GM12872 (cell line): ENCODE measurements around the gene NRCAM.

Source experiments
- TF ChIP-seq, protein P1 (sequence below): IDR thresholded peaks from 3 replicates; pipeline ENCODE4 v1.5.1; 2011; ENCODE audit warnings: low read depth, mild to moderate bottlenecking, low read length, moderate library complexity; ENCODE audit not compliant: insufficient read depth

The NRCAM gene

GRCh38 chr7:108251700-108252099, 204.5 kb downstream of the NRCAM start:
- TF ChIP-seq, protein P1, sequence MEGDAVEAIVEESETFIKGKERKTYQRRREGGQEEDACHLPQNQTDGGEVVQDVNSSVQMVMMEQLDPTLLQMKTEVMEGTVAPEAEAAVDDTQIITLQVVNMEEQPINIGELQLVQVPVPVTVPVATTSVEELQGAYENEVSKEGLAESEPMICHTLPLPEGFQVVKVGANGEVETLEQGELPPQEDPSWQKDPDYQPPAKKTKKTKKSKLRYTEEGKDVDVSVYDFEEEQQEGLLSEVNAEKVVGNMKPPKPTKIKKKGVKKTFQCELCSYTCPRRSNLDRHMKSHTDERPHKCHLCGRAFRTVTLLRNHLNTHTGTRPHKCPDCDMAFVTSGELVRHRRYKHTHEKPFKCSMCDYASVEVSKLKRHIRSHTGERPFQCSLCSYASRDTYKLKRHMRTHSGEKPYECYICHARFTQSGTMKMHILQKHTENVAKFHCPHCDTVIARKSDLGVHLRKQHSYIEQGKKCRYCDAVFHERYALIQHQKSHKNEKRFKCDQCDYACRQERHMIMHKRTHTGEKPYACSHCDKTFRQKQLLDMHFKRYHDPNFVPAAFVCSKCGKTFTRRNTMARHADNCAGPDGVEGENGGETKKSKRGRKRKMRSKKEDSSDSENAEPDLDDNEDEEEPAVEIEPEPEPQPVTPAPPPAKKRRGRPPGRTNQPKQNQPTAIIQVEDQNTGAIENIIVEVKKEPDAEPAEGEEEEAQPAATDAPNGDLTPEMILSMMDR = no peak

- TF ChIP-seq, protein P1 = no peak
Measured at GRCh38 chr7:108249453-108249852, 206.8 kb downstream of the NRCAM start.

DNA sequence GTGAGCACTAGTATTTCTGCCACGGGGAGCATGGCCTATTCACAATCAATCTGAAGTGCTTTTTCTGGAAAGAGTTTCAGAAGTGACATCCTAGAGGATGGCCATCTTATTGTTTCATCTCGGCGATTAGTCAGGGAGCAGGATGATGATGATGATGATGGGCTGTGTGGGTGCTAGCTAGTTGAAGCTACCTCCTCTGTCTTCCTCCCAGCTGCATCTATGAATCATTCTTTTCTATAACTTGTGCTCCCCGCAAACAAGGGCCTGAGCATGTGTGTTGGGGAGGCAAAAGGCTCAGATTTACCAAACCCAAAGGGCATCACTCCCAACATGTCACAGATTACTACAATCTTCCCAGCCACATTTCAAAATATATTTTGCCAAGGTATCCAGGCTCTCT, 207.4 kb downstream of the NRCAM start:
- TF ChIP-seq, protein P1 = no peak

- TF ChIP-seq, protein P1 = no peak
Measured at GRCh38 chr7:108248418-108248817, 207.8 kb downstream of the NRCAM start.

- TF ChIP-seq, protein P1 = no peak
Measured at GRCh38 chr7:108247614-108248013, 208.6 kb downstream of the NRCAM start.

- TF ChIP-seq, protein P1 = no peak
Measured at GRCh38 chr7:108246227-108246837, 209.9 kb downstream of the NRCAM start.

- TF ChIP-seq, protein P1 = no peak
Measured at GRCh38 chr7:108245523-108246226, 210.6 kb downstream of the NRCAM start.
